GM19463 (cell line): ENCODE measurements around the gene CTDP1.

Source experiments
- ATAC-seq: cut with Tn5 transposase; IDR thresholded peaks from one replicate; pipeline ENCODE4 v1.9.1; 2021; ENCODE audit warnings: mild to moderate bottlenecking, moderate library complexity; ENCODE audit not compliant: unreplicated experiment

The CTDP1 gene

DNA sequence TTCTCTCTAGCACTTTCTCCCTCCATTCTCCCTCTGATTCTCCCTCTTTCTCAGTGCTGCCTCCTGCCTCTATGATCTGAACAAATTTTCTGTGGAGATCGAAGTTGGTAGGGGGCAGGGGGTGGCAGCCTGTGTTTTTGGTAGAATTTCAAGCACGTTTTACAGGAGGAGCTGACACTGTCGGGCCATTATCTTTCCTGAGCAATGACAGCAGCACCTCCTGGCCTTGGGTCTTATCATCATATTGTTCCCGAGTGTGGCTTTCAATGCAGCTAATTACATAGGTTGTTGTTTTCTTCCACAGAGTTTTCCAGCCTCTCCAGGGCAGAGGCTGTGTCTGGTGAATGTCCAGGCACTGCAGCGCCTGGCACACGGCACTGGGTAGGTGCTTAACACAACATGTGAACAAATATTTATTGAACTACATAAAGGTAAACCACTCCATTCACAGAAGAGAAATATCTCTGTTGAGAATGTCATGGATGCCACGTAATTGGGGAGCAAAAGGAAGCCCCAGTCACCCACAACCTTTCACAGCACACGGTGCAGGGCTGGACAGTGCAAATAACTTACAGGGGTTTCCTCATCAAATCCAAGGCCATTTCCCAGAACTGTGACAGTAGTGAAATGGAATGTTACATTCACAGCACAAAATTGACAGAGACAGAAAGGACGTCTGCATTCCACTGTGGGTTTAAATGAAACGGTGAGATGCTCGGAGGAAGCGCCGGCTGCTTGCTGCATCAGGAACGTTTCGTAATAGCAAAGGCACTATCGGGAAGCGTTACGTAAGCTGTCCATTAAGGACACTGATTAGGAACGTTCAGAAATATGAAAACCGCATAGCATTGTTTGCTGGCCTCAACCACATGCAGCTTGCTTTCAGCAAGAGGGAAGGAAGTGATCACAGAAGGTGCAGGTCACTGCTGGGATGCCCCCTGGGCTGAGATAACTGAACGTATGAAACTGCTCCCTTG lies 111.7 kb downstream of the CTDP1 start:
- no peak for ATAC-seq

DNA sequence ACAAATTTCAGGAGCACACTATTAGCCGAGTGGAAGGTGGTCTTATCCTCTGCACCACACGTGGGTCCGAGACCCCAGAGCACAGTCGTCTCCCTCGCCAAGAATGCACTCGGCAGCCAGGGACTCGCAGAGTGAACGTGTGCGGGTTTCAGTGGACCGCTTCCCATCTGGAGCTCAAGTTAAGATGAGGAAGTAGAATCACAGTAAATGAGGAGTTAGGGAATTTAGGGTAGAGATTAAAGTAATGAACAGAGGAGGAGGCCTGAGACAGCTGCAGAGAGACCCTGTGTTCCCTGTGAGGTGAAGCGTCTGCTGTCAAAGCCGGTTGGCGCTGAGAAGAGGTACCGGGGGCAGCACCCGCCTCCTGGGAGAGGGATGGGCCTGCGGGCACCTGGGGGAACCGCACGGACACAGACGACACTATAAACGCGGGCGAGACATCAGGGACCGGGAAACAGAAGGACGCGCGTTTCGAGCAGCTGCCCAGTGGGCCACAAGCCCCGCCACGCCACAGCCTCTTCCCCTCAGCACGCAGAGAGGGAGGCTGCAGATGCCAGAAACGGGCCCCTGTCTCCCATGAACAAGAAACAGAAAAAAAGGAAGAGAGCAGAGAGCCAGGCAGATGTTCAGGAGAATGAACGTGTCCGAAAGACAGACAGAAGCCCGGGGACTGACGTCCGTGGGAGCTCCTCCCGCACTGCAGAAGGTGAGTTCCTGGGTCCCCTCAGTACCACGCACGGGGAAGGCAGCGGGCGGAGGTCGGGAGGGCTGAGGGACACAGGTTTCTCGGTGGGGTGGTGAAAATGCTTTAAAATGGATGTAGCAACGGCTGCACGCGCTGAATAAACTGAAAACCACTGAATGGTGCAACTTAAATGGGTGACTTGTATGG lies 112.7 kb downstream of the CTDP1 start:
- ATAC-seq: no peak

DNA sequence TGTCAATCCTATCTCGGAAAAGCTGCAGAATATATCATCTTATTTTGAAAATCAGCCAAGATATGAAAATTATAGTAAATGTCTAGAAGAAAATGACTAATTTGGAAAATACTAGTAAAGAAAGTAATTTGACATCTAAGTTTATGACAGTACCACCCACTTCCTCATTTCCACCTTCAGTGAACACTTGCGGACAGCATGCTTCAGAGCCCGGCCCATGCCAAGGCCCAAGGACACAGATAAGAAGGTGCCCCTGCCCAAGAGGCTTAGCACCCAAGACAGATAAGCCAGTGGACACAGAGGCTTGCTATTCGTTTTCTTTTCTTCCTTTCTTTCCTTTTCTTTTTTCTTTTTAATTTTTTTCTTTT lies 113.4 kb downstream of the CTDP1 start:
- no peak for ATAC-seq

DNA sequence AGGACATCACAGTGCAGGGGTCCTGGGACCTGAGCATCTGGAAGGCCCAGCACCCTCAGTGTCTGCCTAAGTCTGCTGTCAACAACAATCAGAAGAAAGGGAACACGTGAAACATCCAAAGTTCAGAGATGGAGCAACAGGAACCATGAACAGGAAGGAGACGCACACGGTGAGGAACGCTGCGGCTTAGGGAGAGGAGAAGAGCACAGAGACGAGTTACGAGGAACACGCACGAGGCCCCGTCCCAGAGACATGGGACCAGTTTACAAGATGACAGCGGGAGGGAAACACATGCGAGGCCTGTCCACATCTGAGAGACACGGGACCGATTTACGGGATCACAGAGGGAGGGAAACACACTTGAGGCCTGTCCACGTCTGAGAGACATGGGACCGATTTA lies 115.2 kb downstream of the CTDP1 start:
- ATAC-seq: no peak

DNA sequence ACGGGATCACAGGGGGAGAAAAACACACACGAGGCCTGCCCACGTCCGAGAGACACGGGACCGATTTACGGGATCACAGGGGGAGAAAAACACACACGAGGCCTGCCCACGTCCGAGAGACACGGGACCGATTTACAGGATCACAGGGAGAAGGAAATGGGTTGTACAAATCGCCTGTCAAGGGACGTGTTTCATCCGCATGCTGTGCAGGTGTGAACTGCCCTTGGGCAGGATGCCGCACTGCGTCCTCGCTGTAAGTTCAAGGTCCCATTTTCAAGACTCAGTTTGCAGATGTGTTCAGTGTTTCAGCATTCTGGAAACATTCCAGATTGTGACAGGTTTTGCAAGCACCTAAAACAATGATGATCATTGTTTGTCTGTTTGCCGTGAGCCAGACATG lies 115.8 kb downstream of the CTDP1 start:
- ATAC-seq: no peak

DNA sequence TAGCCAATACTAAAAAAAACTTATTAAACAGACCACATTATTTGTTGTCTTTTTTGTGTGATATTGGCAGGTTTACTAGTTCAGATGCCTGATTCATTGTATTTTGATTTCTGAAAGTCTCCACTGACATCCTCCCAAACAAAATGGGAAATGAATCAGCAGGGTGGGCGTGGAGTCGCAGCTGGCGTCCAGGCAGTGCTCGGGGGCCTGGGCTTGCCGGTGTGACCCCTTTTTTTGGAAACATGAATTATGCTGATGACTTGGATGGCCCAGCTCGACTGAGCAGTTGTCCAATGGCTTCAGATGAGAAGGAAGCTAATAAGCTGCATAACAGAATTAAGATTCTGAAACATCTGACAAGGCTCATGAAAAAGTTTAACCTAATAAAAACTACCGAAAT lies 116.4 kb downstream of the CTDP1 start:
- ATAC-seq: no peak

DNA sequence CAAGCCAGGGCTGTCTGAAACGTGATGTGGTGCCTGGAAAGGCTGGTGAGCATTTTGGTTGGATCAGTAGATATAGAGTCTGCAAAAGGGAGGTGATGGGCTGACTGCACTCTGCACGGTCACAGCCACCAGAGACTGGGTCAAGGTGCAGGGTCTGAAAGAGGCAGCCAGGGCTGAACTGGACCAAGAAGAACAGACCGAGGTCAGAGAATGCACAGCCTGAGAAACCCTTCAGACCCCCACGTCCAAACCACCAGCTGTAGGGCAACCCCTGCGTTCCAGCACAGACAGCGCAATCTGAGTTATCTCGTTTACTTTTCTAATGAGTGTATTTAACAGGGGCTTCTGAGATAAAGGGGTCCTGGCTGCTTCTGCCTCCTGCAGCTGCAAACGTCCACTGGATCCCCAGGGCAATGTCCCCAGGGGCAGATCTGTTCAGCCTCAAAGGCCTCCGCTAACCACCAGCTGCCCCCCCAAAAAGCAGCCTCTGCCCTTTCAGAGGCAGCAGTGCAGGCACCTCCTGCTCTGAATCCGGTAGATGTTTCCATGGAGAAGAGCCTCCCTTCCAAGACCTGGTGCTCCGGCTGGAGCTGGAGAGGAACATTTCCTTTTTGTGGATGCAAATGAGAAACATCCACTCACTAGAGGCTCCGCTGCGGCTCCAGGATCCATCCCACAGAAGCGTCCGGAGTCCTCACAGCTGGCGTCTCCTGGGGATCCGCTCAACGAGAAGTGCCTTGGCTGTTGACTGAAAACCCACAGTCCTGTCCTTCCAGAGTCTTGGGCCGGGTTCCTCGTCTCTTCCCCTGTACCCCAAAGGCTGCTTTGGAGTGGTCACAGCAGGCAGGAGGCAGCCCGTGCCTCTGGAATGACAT lies 117.2 kb downstream of the CTDP1 start:
- no peak for ATAC-seq

DNA sequence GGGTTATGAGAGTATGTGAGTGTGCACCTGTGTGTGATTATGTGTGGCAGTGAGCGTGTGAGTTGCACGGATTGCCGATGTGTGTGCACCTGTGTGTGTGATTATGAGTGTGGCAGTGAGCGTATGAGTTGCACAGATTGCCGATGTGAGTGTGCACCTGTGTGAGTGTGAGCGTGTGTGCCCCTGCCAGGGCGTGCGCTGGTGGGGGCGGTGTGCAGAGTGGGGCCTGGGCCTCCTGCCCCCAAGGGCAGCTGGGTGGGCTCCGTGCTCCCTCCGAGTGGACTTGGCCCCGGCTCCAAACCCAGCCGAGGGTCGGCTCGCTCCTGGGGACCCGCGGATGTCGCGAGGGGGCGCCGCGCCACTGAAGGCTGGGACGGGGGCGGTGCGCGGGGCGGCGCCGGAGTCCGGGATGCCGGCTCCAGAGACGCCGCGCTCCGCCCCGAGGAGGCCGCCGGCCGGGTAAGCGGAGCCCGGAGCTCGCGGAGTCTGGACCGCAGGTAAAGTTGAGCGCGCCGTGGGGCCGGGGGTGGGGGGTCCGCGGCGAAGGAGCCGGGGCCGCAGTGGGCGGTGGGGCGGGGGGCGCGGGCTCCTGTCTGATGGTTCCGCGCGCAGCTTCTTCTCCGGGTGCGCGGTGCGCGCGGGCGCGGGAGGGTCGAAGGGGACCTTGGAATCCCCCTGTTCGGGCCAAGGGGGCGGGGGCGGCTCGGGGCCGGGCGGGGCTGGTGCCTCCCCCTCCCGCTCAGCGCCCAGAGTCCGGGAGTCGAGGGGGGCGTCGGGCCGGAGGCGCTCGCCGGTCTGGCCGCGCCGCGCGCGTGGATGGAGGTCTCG lies 118.1 kb downstream of the CTDP1 start, which contains the start of gene KCNG2:
Gene KCNG2, plus strand, starts transcription at position 421 of the 828 bp plus-strand sequence. CDS start 65,730 bp downstream, outside the sequence.
- no peak for ATAC-seq

DNA sequence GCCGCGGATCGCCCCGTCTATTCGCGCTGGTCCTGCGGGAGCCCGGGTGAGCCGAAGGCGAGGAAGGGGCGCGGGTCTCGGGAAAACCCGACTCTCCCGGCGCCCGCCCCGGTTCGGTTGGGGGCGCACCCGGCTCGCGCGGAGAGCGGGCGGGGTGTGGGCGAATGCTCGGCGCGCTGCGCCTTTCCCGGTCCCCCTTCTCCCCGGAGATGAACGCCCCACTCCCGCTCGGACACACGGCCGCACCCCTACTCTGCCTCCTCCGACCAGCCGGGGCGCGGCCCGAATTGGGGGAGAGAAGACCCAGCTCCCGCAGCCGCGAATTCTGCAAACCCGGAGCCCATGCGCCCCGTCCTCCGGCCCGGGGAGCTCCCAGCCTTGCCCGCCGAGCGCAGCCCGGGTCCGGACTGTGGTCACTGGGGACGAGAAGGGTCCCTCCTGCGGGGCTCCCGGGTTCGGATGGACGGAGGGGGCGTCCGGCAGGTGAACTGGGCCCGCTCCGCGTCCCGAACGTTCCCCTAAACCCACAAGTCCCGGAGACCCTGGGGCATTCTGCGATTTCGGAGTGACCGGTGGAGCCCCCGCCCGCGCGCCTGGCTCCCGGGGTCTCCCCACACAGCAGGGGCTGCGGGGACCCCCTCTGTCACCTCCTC lies 118.9 kb downstream of the CTDP1 start:
- ATAC-seq: no peak

DNA sequence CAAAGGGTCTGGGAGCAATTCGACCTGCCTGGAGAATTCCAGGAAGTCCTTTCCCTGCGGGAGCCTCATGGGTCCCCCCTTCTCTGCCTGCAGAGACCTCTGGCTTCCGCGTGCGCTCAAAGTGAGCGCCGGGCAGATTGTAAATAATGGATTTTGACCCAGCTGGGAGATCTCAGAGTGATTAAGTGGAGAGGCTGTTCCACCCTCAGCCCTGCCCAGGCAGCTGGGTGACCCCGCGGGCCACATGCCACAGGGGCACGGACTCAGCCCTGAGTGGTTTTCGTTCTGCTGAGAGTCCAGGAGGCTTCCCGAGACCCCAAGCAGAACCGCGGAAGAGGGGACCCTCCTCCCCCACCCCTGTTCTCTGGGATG lies 119.4 kb downstream of the CTDP1 start:
- ATAC-seq: no peak

DNA sequence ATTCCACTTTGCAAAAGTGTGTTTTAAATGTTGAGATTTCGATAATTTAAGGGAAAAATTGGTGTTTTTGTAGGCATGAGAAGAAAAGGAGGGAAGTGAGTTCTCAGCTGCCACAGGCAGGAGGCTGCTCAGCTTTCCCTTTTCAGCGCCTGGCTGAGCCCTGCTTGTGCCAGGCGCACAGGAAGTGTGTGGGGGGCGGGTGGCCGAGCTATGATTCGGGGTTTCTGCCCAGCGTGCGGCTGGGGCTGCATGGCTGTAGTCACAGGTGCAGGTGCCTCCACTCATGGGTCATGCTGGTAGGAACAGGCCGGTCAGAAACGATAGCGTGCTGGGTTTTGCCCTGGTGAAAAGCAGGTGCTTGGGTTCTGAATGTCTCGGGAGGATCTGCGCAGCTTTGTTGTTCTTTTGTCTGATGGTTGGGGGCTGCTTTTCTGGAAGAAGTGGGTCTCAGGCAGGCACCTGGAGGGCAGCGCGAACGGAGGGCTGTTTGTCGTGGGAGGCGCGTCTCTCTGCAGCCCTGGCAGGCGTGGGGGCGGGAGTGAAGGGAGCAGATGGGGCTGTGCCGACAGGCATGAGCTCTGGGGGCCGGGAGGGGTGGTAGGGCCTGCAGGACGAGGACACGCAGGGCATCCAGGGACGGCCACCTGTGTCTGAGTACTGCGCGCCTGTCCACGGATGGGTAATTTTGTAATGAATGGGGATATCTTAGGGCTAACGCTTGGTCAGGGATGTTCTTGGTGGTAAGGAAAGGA lies 120.2 kb downstream of the CTDP1 start:
- no peak for ATAC-seq

DNA sequence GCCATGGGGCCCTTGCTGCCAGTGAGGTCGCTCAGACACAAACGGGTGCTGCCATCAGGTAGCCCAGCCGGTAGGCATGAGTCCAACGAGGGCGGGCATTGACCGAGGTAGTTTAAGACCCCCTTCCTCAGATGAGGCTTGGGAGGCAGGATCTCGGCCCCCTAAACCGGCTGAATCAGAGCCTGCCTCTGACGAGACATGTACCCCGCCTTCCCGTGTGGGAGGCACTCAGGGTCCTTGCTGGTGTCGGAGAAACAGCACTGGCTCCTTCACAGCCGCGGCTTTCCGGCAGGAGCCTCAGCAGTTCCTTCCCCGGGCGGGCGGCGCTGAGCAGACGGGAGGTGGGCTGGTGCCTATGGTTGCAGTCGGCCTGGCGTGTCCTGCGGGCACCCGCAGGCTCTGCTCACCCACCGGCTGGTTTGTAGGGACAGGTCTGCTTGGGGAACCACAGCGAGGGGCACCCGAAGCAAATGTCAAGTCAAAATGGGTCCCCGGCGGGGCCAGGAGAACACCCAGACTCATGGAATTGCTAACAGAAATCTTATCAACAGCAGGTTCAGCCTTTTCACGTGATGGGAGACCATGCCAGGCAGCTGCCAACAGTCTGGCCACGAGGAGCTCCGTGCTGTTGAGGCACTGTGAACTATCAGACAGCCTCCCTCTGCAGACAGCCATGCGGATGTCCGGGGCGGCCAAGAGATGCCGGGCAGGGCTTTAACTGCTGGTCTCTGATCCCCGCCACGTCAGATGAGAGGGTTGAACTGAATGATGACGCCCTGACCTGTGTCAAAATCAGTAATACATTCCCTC lies 121.0 kb downstream of the CTDP1 start:
- no peak for ATAC-seq

DNA sequence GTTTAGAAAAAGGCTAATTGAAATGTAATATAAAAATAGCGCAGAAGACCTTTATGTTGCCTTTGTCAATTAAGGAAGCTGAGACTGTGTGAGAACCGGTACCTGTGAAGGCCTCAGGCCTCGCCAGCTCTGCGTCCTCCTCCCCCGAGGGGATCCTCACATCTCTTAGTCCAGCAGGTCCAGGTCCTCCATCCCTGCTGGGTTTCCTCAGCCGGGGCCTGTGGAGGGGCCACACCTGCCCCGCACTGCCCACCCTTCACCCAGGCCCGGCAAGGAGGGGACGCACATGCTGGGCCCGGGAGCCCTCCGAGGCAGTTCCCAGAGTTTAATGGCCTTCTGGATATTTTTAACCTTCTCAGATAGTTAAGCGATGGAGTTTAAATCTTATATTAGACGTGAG lies 121.6 kb downstream of the CTDP1 start:
- no peak for ATAC-seq

DNA sequence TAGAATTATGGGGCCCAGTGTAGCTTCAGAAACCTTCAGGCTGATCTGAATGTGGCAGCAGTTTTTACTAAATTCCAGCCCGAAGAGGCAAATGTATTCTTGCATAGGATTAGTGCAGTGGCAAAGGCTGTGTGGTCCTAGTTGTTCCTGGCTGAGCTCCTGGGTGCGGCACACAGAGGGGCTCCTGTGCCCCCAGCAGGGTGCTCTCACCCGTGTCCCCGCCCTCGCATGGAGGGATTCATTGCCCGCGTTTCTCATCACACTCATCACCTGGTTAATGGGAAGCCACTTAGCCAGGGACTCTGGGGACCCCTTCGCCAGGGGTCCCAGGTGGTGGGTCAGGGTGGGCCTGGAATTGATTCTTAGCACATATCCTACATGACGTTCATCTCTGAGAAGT lies 122.0 kb downstream of the CTDP1 start:
- ATAC-seq: no peak

DNA sequence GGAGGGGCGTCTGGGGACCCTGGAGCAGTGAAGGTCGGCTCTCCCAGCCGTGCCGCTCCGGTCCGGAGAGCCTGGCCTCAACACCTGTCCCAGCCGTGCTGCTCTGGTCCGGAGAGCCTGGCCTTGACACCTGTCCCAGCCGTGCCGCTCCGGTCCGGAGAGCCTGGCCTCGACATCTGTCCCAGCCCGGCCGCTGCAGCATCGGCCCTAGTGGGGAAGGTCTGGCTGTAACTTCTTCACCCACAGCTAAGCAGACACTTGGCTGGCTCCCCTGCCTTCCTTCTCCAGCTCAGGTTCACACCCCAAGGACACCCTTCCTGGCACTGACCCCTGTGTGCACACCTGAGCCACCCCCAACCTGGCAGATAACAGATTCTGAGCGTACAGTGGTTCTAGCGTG lies 122.7 kb downstream of the CTDP1 start:
- no peak for ATAC-seq

DNA sequence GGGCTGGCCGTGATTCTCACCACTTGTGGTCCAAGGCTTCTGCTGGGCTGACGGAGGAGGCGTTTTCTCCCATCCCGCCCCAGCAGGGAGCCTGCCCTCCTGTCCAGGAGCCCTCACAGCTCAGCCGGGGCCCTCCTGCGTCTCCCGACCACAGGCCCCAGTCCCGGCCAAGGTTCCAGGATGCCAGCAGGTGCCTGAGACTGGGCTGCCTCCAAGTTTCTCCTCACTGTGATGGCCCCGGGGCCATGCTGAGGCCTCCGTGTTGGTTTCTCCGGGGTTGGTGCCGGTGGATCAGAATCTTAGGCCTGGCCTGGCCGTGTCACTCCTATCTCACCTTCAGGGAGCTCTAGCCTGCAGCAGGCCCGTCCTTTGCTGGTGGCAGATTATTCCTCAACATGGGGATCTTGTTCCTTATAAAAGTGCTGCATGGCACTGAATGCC lies 124.0 kb downstream of the CTDP1 start:
- ATAC-seq: no peak
